GM12872 (cell line): Measurements from ENCODE around the gene MRPS25.

Experiments used
- TF ChIP-seq, protein P1 (sequence below): IDR thresholded peaks from 3 replicates; pipeline ENCODE4 v1.5.1; 2011; ENCODE audit warnings: low read depth, mild to moderate bottlenecking, low read length, moderate library complexity; ENCODE audit not compliant: insufficient read depth

Gene MRPS25

DNA sequence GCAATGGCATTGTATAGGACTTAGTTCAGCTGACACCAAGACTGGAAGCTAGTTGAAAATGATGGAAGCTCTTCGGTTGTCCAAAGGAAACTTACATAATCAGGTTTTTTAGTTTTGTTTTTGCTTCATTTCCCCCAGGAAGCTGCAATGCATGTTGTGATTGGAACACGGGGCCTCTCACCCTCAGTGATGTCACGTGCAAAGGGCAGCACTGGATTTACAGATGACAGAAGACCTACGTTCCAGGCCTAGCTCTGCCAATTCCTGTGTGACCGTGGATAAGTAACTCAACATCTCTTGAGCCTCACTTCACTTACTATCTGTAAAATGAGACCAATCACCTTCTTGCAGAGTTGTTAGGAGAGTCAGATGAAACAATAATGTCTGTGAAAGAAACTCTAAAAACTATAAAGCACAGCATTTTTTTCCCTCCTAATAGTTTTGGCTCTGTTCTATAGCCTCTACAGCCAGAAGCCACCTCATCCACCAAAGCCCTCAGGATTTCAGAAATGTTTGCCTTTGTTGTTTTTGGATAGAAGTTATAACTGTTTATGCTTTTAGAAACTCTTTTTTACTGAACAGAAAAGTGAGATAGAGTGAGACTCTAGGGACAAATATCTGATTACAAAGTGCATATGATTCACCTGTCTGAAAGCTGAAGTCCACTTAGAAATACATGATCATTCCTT, 29.2 kb upstream of the MRPS25 start:
- TF ChIP-seq, protein P1, sequence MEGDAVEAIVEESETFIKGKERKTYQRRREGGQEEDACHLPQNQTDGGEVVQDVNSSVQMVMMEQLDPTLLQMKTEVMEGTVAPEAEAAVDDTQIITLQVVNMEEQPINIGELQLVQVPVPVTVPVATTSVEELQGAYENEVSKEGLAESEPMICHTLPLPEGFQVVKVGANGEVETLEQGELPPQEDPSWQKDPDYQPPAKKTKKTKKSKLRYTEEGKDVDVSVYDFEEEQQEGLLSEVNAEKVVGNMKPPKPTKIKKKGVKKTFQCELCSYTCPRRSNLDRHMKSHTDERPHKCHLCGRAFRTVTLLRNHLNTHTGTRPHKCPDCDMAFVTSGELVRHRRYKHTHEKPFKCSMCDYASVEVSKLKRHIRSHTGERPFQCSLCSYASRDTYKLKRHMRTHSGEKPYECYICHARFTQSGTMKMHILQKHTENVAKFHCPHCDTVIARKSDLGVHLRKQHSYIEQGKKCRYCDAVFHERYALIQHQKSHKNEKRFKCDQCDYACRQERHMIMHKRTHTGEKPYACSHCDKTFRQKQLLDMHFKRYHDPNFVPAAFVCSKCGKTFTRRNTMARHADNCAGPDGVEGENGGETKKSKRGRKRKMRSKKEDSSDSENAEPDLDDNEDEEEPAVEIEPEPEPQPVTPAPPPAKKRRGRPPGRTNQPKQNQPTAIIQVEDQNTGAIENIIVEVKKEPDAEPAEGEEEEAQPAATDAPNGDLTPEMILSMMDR, result no peak

DNA sequence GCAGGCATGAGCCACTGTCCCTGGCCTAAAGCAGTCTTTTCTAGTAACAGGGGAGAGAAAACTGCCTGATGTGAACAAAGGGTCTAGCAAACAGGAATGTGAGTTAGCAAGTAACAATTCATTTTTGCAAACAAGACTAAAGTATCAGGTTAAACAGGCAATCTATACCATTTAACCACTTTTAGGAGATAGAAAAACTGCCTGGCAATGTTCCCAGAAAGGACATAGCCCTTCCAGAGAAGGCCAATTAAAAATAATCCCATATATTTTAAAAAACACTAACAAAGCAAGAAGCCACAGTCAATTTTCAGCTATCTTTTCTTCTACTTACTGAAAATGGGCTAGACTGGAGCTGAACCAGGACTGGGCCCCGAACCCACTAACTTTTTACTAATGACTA, 27.6 kb upstream of the MRPS25 start:
- TF ChIP-seq, protein P1, result no peak

DNA sequence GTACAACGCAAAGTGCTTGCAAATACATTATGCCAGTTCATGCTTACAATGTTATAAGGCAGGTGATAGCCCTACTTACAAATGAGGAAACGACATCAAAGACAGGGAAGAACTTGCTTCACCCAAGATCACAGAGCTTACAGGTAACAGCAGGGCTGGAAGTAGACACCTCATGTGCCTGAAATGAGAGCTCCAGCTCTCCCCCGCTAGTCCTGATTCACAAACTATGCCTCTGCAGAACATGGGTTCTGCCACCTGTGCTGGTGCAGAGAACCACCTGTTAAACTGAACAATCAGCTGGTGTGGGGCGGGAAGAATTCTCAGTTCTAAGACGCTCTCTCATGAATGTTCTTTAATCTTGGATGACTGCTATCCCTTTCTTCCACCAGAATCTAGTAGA, 26.5 kb upstream of the MRPS25 start:
- TF ChIP-seq, protein P1, result no peak

DNA sequence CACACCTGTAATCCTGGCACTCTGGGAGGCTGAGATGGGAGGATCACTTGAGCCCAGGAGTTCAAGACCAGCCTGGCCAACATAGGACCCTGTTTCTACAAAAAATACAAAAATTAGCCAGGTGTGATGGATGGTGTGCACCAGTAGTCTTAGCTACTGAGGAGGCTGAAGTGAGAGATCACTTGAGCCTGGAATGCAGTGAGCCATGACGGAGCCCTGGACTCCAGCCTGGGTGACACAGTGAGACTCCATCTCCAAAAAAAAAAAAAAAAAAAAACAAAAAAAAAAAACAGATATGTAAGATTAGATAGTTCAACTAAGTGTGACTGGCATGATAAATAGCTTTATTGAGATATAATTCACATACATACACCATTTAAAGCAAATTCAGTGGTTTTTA, 24.1 kb upstream of the MRPS25 start:
- TF ChIP-seq, protein P1, result no peak

DNA sequence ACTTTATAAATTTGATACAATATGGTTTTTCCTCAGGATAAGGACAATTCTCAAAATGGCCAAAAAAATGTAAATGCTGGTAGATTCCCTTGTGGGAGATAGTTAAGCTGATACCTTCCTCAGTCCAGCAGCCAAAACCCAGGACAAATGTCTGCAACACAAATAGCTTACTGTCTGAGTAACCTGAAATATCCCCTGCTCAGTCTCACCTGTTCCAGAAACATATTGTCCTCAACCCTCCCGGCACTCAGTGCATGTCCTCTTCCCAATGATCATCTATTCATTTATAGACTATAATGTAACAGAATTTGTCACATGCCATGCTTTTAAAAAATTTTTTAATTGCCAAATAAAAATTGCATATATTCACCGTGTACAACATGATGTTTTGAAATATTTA, 21.6 kb upstream of the MRPS25 start:
- TF ChIP-seq, protein P1, result no peak

DNA sequence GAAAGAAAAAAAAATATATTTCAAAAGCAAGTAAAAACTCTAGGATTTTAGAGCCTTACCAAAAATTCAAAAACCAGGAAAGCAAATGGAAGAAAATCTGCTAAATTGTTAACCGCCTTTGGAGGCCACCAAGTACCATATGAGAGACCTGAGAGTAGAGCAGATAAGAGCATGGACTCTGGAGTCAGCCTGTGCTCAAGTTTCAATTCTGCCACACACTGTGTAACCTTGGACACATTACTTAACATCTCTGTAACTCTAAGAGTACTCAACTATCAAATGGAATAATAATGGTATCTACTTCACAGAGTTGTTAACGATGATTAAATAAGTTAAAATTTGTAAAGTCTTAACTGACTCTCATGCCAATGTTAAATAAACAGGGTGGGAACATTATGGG, 21.1 kb upstream of the MRPS25 start:
- TF ChIP-seq, protein P1, result no peak

DNA sequence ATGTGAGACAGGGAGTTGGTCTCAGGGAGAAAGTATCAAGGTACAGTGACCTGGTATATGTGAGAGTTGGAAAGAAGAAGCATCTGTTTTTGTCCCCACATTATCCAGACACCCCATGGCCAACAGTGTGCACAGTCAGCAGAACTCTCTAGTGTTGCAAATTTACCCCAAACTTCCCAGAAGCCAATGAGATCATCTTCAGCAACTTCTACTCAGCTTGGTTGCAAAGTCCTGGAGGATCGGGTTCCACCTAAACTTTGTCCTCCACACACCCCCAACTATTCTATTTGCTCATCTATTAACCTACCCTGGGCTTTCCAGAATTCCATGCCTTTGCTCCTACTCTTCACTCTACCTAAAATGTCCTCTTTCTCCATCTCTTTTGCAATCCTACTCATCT, 18.1 kb upstream of the MRPS25 start:
- TF ChIP-seq, protein P1, result no peak
